ENCODE results near the gene NXT1. TPM values are rescaled to one million over a fixed set of nuclear protein-coding genes. Genes with fewer than 3 reads are reported as not detected.

NXT1 gene
- polyA plus RNA-seq, 1 of the 3 experiments (the other 2 are of a cell fraction) = 28.2 TPM

GRCh38 chr20:23336476-23336875, 14.1 kb upstream of the NXT1 start (continued):
- TF ChIP-seq PBX3 (IDR thresholded peaks at IDR 0.05) = no peak
- TF ChIP-seq, protein P1, sequence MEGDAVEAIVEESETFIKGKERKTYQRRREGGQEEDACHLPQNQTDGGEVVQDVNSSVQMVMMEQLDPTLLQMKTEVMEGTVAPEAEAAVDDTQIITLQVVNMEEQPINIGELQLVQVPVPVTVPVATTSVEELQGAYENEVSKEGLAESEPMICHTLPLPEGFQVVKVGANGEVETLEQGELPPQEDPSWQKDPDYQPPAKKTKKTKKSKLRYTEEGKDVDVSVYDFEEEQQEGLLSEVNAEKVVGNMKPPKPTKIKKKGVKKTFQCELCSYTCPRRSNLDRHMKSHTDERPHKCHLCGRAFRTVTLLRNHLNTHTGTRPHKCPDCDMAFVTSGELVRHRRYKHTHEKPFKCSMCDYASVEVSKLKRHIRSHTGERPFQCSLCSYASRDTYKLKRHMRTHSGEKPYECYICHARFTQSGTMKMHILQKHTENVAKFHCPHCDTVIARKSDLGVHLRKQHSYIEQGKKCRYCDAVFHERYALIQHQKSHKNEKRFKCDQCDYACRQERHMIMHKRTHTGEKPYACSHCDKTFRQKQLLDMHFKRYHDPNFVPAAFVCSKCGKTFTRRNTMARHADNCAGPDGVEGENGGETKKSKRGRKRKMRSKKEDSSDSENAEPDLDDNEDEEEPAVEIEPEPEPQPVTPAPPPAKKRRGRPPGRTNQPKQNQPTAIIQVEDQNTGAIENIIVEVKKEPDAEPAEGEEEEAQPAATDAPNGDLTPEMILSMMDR (IDR thresholded peaks at IDR 0.05) = no peak
- TF ChIP-seq GABPA (IDR thresholded peaks at IDR 0.05; ENCODE audit: low read depth) = no peak
- no peak for TF ChIP-seq RCOR1 (IDR thresholded peaks at IDR 0.05; ENCODE audit: low read length)
- TF ChIP-seq JUND (IDR thresholded peaks at IDR 0.05) = no peak
- no peak for TF ChIP-seq MEF2A (IDR thresholded peaks at IDR 0.05; ENCODE audit: borderline replicate concordance, low read depth)

GRCh38 chr20:23337312-23337711, 13.3 kb upstream of the NXT1 start:
- Histone ChIP-seq H3K9me3 (no peaks in the 10 kb centered on the region), H3K4me1 (ENCODE audit: control insufficient read depth in 1 of 2, insufficient read depth in 2 of 2, low read depth in 1 of 2, low read length in 1 of 2) (no peaks in the 10 kb centered on the region; a peak in 1 of 4 replicates), H3K79me2 (ENCODE audit: insufficient read depth) (no peaks in the 10 kb centered on the region), H3K9ac (no peak overlapping the region), H4K20me1 (ENCODE audit: insufficient read depth) (no peaks in the 10 kb centered on the region), H3K4me3 (ENCODE audit: low read depth in 2 of 2, low read length in 1 of 2) (no peak overlapping the region), H2AFZ (ENCODE audit: low read depth) (no peak overlapping the region), H3K4me2 (no peak overlapping the region), H3K27me3 (ENCODE audit: insufficient read depth) (peaks cover 18% of the 10 kb centered on the region; the same call in 1 of the 2 replicates), H3K9me2 (no peaks in the 10 kb centered on the region), H3K36me3 (replicated peaks in 1 of 2; ENCODE audit: control insufficient read depth in 1 of 2, insufficient read depth in 2 of 2, low read length in 1 of 2) (no peaks in the 10 kb centered on the region), H3F3A (replicated peaks; ENCODE audit: insufficient read depth) (no peaks in the 10 kb centered on the region), H3K27ac (ENCODE audit: low read depth in 2 of 2, low read length in 1 of 2) (no peak overlapping the region)
- no peak for TF ChIP-seq CHD2 (IDR thresholded peaks at IDR 0.05; ENCODE audit: low read length, partially characterized antibody)
- TF ChIP-seq FOXJ3 (CRISPR knock-in tag; IDR thresholded peaks at IDR 0.05) = no peak
- TF ChIP-seq GABPA (IDR thresholded peaks at IDR 0.05; ENCODE audit: low read depth) = no peak
- TF ChIP-seq NRF1 (IDR thresholded peaks at IDR 0.05; ENCODE audit: low read depth, low read length) = no peak
- TF ChIP-seq TAF1 (IDR thresholded peaks at IDR 0.05; ENCODE audit: borderline replicate concordance, low read depth, low read length) = no peak
- no peak for TF ChIP-seq RCOR1 (IDR thresholded peaks at IDR 0.05; ENCODE audit: low read length)
- TF ChIP-seq USF1 (IDR thresholded peaks at IDR 0.05; ENCODE audit: borderline replicate concordance, low read depth) = no peak
- no peak for TF ChIP-seq NFIC (IDR thresholded peaks at IDR 0.05; ENCODE audit: borderline replicate concordance)
- no peak for TF ChIP-seq EZH2phosphoT487 (IDR thresholded peaks at IDR 0.05; ENCODE audit: borderline replicate concordance, low read depth)
- no peak for TF ChIP-seq PBX3 (IDR thresholded peaks at IDR 0.05)
- no peak for TF ChIP-seq REST (IDR thresholded peaks at IDR 0.05; ENCODE audit: low read depth, low read length)
- TF ChIP-seq MEF2A (IDR thresholded peaks at IDR 0.05; ENCODE audit: borderline replicate concordance, low read depth) = no peak
- no peak for TF ChIP-seq TEAD4 (IDR thresholded peaks at IDR 0.05; ENCODE audit: borderline replicate concordance, insufficient read depth)
- ChIA-PET POLR2A (no interaction called here), CTCF (interaction anchor here (0.5 to 9.0 kb wide), 3 partner anchors 149 to 998 kb away, joined by 3 to 131 read pairs (median 4); no protein-coding TSS in a partner anchor)
- no peak for DNase-seq

All from SK-N-SH (cell line).